Neural progenitor cell (in vitro differentiated cells): ENCODE results near the gene SAMHD1. TPM values are rescaled to one million over a fixed set of nuclear protein-coding genes. Genes with fewer than 3 reads are reported as not detected.
"Not testable (repeated sequence)": the region's sequence is repeated elsewhere in the genome, so short reads cannot be mapped to it uniquely, and the experiment has no call there.

Source experiments
- DNase-seq: peaks from one replicate; pipeline ENCODE4 v3.0.0-alpha.2; 2016; ENCODE audit warnings: low spot score
- H2AFZ ChIP-seq: fragments of 200-600 bp; sonication (generic); replicated peaks from 2 replicates; pipeline ENCODE4 v1.6.1; 2016; ENCODE audit warnings: antibody characterized with exemption
- H3F3A ChIP-seq: fragments of 200-600 bp; sonication (generic); 2 replicates; pipeline ENCODE4 v1.6.1; 2016; ENCODE audit warnings: antibody characterized with exemption, low read depth
- H3K27ac ChIP-seq: fragments of 200-600 bp; sonication (generic); 2 replicates; pipeline ENCODE4 v1.5.1; 2016; ENCODE audit warnings: mild to moderate bottlenecking
- H3K27me3 ChIP-seq: fragments of 200-600 bp; sonication (generic); 2 replicates; pipeline ENCODE4 v1.6.1; 2016; ENCODE audit warnings: mild to moderate bottlenecking, moderate library complexity
- H3K36me3 ChIP-seq: fragments of 200-600 bp; sonication (generic); 2 replicates; pipeline ENCODE4 v1.5.1; 2016
- H3K4me1 ChIP-seq: fragments of 200-600 bp; sonication (generic); 2 replicates; pipeline ENCODE4 v1.6.1; 2016; ENCODE audit warnings: mixed run types
- H3K4me2 ChIP-seq: fragments of 200-600 bp; sonication (generic); 2 replicates; pipeline ENCODE4 v1.6.1; 2016
- H3K4me3 ChIP-seq: fragments of 200-600 bp; sonication (generic); 2 replicates; pipeline ENCODE4 v1.5.1; 2016
- H3K79me2 ChIP-seq: fragments of 200-600 bp; sonication (generic); 2 replicates; pipeline ENCODE4 v1.6.1; 2016; ENCODE audit warnings: low read depth
- H3K9ac ChIP-seq: fragments of 200-600 bp; sonication (generic); 2 replicates; pipeline ENCODE4 v1.6.1; 2016
- H3K9me3 ChIP-seq: fragments of 200-600 bp; sonication (generic); 2 replicates; pipeline ENCODE4 v1.5.1; 2016; ENCODE audit warnings: low read depth
- H4K20me1 ChIP-seq: fragments of 200-600 bp; sonication (generic); 2 replicates; pipeline ENCODE4 v1.6.1; 2016; ENCODE audit warnings: low read depth
- H3K27ac Mint-ChIP-seq: 3 replicates; pipeline ENCODE4 v1.8.0; 2021; ENCODE audit warnings: mixed read lengths
- H3K27me3 Mint-ChIP-seq: 2 replicates; pipeline ENCODE4 v1.8.0; 2022; ENCODE audit warnings: low read depth, mild to moderate bottlenecking, inconsistent platforms, moderate library complexity, mixed read lengths; ENCODE audit not compliant: insufficient read depth
- H3K36me3 Mint-ChIP-seq: 3 replicates; pipeline ENCODE4 v1.8.0; 2021; ENCODE audit warnings: mixed read lengths
- H3K4me1 Mint-ChIP-seq: 3 replicates; pipeline ENCODE4 v1.8.0; 2021; ENCODE audit warnings: mixed read lengths
- H3K4me3 Mint-ChIP-seq: 3 replicates; pipeline ENCODE4 v1.8.0; 2021; ENCODE audit warnings: mild to moderate bottlenecking, moderate library complexity, mixed read lengths
- H3K9me3 Mint-ChIP-seq: 3 replicates; pipeline ENCODE4 v1.8.0; 2020; ENCODE audit warnings: mixed read lengths
- CTCF ChIP-seq: fragments of 200-600 bp; sonication (generic); IDR thresholded peaks from 2 replicates; pipeline ENCODE4 v1.5.1; 2017; ENCODE audit warnings: antibody characterized with exemption, mild to moderate bottlenecking
- EZH2 ChIP-seq: fragments of 200-600 bp; sonication (generic); IDR thresholded peaks from 2 replicates; pipeline ENCODE4 v1.6.1; 2017; ENCODE audit warnings: antibody characterized with exemption, mild to moderate bottlenecking, moderate library complexity
- EZH2phosphoT487 ChIP-seq: fragments of 200-600 bp; sonication (generic); IDR thresholded peaks from 2 replicates; pipeline ENCODE4 v1.6.1; 2017; ENCODE audit warnings: antibody characterized with exemption
- total RNA-seq: library from RNA; depleted of rRNA; stranded (reverse); fragments of >200 nt; gene quantifications from 2 replicates; pipeline ENCODE4 v1.2.3, GENCODE V29; 2015; ENCODE audit warnings: low replicate concordance

SAMHD1 gene
- 12.2 and 29.0 TPM in 2 replicates for total RNA-seq

DNA sequence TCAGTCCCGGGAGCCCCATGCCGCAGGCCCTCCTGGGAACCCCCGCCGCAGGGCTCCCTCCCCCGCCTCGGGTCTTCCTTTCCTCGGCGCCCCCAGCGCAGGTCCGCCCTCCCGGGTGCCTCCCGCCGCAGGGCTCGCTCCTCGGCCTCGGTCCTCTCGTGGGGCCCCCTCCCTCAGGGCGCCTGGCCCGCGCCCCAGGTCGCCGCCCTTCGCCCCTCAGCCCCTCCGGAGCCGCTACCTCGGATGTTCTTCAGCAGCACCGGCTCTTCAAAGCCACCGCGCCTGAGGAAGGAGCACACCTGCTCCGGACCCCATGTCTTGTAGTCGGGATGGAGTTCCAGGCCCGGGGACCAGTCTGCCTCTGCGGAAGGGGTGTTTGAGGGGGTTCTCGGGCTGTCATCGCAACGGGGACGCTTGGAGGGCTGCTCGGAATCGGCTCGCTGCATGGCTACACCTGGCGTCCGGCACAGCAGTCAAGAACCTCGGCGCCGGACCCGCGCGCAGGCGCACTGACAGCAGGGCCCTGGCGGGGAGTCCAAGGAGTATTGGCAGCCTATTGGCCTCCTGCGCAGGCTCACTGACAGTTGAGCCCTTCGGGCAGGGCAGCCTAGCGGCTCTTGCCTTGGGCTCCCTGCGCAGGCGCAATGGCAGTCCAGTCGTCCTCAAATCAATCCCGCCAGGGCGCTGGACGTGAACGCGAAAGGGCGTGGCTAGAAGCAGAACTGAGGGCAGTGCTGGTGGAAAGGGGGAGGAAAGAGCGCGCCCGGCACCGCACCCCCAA, at the start of gene SAMHD1:
Gene SAMHD1 (minus strand): TSS at position 511 of the 781 bp plus-strand sequence. CDS start 65 bp downstream, at position 446.
- Histone ChIP-seq H3K27ac (no peak within 1 kb of the TSS), H3F3A (peaks cover 24% of the 10 kb centered on the region), H2AFZ (peak within 1 kb of the TSS; percentile 81), H3K36me3 (no peaks in the 10 kb centered on the region), H3K4me1 (peaks cover 7% of the 10 kb centered on the region), H3K9me3 (no peaks in the 10 kb centered on the region), H4K20me1 (no peaks in the 10 kb centered on the region), H3K4me3 (peak within 1 kb of the TSS; percentile 61), H3K9ac (no peak within 1 kb of the TSS), H3K4me2 (peak within 1 kb of the TSS; percentile 85), H3K27me3 (no peaks in the 10 kb centered on the region), H3K79me2 (peaks cover 10% of the 10 kb centered on the region)
- Mint-ChIP-seq H3K4me1 (peaks cover 11% of the 10 kb centered on the region), H3K27me3 (peaks cover 25% of the 10 kb centered on the region), H3K36me3 (no peaks in the 10 kb centered on the region), H3K4me3 (peak within 1 kb of the TSS; percentile 93), H3K27ac (peak within 1 kb of the TSS; percentile 66), H3K9me3 (no peaks in the 10 kb centered on the region)
- DNase-seq = peak; percentile 99
- no peak for TF ChIP-seq EZH2
- no peak for TF ChIP-seq EZH2phosphoT487
- no peak for TF ChIP-seq CTCF

DNA sequence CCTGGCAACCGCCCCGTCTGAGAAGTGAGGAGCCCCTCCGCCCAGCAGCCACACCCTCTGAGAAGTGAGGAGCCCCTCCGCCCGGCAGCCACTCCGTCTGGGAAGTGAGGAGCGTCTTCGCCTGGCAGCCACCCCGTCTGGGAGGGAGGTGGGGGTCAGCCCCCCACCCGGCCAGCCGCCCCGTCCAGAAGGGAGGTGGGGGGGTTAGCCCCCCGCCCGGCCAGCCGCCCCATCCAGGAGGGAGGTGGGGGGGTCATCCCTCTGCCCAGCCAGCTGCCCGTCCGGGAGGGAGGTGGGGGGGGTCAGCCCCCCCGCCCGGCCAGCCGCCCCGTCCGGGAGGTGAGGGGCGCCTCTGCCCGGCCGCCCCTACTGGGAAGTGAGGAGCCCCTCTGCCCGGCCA, 48.7 kb upstream of the SAMHD1 start:
- H4K20me1 ChIP-seq = not testable (repeated sequence)
- H3K36me3 Mint-ChIP-seq = peaks cover 44% of the 10 kb centered on the region

DNA sequence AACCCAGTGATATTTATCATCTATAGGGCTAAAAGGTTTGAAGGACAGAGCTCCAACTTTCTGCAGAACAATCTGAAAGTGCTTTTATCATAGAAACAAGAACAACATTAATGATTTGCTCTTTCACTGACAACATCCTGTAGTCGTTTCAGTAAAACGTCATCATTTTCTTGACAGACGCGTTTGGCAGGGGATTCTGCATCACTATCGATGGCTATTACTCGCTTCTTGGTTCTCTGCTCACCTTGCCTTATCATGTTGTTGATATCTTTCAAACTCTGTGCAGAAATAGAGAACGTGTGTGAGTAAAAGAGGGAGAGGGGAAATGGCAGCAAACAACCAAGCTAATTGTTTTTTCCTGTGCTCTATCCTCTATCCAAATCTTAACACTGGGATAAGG, 47.1 kb upstream of the SAMHD1 start:
- H3K27me3 ChIP-seq = no peaks in the 10 kb centered on the region

More for the DNA sequence above, 48.7 kb upstream of the SAMHD1 start:
- H3F3A ChIP-seq, H3K9ac ChIP-seq, H3K4me2 ChIP-seq, H3K27me3 ChIP-seq, H3K4me3 ChIP-seq, H3K4me1 Mint-ChIP-seq, H3K27me3 Mint-ChIP-seq, H3K9me3 ChIP-seq, H3K4me1 ChIP-seq, H3K27ac Mint-ChIP-seq, H3K9me3 Mint-ChIP-seq, H3K27ac ChIP-seq, DNase-seq, H3K4me3 Mint-ChIP-seq, H3K79me2 ChIP-seq, H2AFZ ChIP-seq: not testable (repeated sequence)
- H3K36me3 ChIP-seq = peaks cover 19% of the 10 kb centered on the region

More for the DNA sequence above, 47.1 kb upstream of the SAMHD1 start:
- Histone ChIP-seq H3F3A (no peaks in the 10 kb centered on the region), H3K79me2 (no peaks in the 10 kb centered on the region), H3K9ac (no peak overlapping the region), H2AFZ (no peak overlapping the region), H3K9me3 (peaks cover 5% of the 10 kb centered on the region), H3K4me3 (no peak overlapping the region), H3K4me2 (no peak overlapping the region), H3K4me1 (no peaks in the 10 kb centered on the region), H3K36me3 (peaks cover 17% of the 10 kb centered on the region), H3K27ac (no peak overlapping the region), H4K20me1 (no peaks in the 10 kb centered on the region)
- H3K36me3 Mint-ChIP-seq = peaks cover 57% of the 10 kb centered on the region
- H3K4me3 Mint-ChIP-seq = no peak overlapping the region
- TF ChIP-seq EZH2 = no peak
- TF ChIP-seq EZH2phosphoT487 = no peak
- no peak for TF ChIP-seq CTCF
- H3K27ac Mint-ChIP-seq = no peak overlapping the region
- H3K9me3 Mint-ChIP-seq = peaks cover 18% of the 10 kb centered on the region
- no peaks in the 10 kb centered on the region for H3K4me1 Mint-ChIP-seq
- no peak for DNase-seq
- H3K27me3 Mint-ChIP-seq = no peaks in the 10 kb centered on the region
